H1 (cell line): Measurements from ENCODE around the gene TPM2. TPM values are rescaled to one million over a fixed set of nuclear protein-coding genes. Genes with fewer than 3 reads are reported as not detected.

Source experiments
- ASH2L ChIP-seq: fragments of 200-600, 300-600 bp; sonication (generic); IDR thresholded peaks from one replicate; pipeline ENCODE4 v1.7.1; 2017; ENCODE audit warnings: low read length
- CEBPB ChIP-seq: IDR thresholded peaks from 2 replicates; pipeline ENCODE4 v1.6.1; 2012; ENCODE audit warnings: low read depth, low read length
- MAFK ChIP-seq: IDR thresholded peaks from 2 replicates; pipeline ENCODE4 v1.6.1; 2012; ENCODE audit warnings: low read depth, mild to moderate bottlenecking, improper control_type of control experiment, low read length
- TAF1 ChIP-seq: IDR thresholded peaks from 2 replicates; pipeline ENCODE4 v1.6.1; 2011; ENCODE audit warnings: mild to moderate bottlenecking, low read depth, low read length
- TCF12 ChIP-seq: IDR thresholded peaks from 2 replicates; pipeline ENCODE4 v1.6.1; 2011; ENCODE audit warnings: low read depth, mild to moderate bottlenecking, low read length
- polyA plus RNA-seq, 7 experiments: library from polyadenylated mRNA; depleted of rRNA in 3 of 7; stranded (reverse) in 5 of 7; unstranded in 2 of 7; fragments of >200 nt in 5 of 7; fragments of 200-250 nt in 2 of 7; gene quantifications; 1 replicate in 5 of 7; 2 replicates in 1 of 7; 4 replicates in 1 of 7; pipeline versions ENCODE4 v1.2.1 to v1.2.3, GENCODE V29; 2011 to 2013; ENCODE audit warnings: missing spikeins in 2 of 7, mixed read lengths in 2 of 7
- total RNA-seq: library from RNA; stranded (reverse); fragmentation: NEBNext Ultra II Directional; extraction: Animal tissue kit (Norgen Biotek cat#: 25700); gene quantifications from 2 replicates; pipeline ENCODE4 v1.2.1, GENCODE V29; 2021

TPM2 gene
- total and polyA plus RNA-seq, 2 of the 8 experiments (the other 6 are each of a cell fraction or from before 2014, with no cell fraction given) = 62.5 to 181 TPM

- TF ChIP-seq TCF12 = no peak
- no peak for TF ChIP-seq CEBPB
- no peak for TF ChIP-seq MAFK
- TF ChIP-seq ASH2L = no peak
- no peak for TF ChIP-seq TAF1
- TF ChIP-seq, all 59 proteins: peak for 0
Measured at GRCh38 chr9:35713578-35713977, 23.9 kb upstream of the TPM2 start (continued).
